AG08396 (cell line): ENCODE data around the gene CD151.

Experiments used
- DNase-seq: peaks from one replicate; pipeline ENCODE4 v3.0.0; 2012; ENCODE audit warnings: low spot score, mixed read lengths

Gene CD151

DNA sequence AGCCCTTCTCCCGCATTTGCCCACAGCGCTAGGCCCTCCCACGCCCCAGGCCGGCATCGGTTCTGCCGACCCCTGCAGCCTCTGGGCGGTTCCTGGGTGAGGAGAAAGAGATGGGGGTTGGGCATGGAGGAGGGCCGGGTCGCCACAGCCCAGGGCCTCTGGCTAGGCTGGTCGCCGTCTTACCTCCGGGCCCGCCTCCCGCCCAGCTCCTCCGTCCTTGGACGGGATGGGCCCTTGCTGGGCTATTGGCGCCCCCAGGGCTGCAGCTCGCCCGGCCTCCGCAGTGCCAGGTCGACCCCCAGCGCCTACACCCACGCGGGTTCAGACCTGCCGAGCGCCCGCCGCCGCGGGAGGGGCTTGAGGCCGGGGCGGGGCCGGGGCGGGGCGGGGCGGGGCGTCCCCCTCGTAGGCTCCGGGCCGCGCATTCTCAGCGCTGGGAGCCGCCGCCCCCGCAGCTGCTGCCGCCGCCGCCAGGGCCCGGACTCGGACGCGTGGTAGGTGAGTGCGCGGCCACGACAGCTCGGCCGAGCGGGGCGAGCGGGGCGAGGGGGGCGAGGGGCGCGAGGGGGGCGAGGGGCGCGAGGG lies at the start of gene CD151:
TSS of gene CD151 (plus strand) at position 424 of the 585 bp plus-strand sequence. CDS start 3,118 bp downstream, outside the sequence.
- DNase-seq = peak; percentile 82

DNA sequence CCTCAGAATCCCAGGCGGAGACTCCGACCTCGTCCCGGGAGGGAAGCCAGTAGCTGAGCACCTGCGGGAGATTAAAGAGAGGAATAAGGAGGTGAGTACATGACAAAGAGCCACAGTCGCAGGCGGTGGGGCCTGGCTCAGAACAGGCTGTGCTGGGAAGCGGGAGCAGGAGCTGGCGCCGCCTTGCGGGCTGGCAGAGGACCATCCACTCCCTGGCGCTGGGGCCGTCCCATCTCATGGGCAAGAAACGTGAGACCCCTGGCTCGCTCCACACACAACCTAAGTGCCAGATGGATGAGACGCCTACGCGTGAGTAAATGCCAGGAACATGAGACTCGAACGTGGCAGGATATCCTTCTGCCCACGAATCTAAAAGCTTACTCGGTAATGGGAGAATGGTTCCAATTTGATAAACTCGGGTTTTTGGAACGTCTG lies 49.2 kb upstream of the CD151 start:
- DNase-seq = peak; percentile 88

DNA sequence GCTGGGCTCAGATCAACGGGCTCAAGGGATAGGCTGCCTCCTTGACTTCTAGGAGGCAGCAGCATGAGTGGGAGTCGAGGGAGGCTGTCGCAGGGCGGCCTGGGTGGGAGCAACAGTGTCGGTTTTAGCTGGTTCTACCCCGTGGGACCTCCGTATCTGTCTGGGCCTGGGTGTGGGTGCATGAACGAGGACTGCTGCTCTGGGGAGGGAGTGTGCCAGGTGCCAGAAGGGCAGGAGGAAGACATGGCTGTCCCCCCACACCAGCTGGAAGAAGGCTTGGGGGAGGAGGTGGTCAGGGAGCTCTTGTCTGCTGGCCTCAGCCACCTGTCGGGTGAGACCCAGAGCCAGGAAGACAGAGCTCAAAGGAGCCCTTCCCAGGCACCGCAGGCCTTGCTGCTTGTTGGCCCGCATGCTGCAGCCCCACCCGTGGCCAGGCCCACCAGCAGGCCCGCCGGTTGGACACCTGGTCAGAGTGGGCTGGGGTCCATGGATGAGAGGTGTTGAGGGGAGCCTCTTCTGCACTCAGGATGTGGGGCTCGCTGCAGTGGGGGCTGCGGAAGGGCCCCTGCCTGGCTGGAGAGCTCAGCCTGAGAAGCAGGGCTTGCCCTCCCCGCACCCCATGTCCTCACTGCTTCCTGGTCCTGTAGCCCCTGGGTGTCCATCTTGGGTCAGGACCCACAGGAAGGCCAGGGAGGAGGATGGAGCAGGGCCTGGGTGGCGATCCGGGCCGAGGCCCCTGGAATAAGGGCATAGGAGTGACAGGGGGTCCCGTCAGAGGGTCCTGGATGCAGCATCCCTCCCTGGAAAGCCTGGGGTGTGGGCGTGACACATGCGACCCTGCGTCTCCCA lies 46.3 kb upstream of the CD151 start:
- no peak for DNase-seq

DNA sequence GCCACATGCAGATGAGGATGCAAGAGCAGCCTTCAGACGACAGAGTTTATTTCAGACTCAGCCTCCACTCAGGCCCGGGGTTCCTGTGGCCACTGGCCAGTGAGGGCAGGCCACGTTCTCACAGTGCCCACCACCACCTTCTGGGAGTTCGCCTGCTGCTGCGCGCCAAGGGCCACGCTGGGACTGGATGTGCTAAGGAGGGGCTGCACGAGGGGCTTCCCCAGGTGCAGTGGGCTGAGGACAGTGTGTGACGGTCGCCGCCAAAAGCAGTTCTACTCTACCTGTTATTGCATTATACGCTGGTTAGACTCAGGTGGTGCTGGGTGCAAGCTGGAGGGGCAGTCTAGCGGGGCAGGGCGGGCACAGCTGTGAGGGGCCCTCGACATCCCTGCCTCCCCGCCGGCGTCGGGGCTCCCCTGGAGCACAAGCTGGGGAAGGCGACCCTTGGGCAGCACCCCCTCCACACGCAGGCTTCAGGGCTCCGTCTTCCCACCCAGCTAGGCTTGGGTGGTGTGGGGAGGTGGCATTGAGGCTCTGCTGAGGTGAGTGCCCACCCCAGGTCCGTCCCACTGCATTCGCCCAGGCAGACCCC lies 45.6 kb upstream of the CD151 start:
- no peak for DNase-seq

DNA sequence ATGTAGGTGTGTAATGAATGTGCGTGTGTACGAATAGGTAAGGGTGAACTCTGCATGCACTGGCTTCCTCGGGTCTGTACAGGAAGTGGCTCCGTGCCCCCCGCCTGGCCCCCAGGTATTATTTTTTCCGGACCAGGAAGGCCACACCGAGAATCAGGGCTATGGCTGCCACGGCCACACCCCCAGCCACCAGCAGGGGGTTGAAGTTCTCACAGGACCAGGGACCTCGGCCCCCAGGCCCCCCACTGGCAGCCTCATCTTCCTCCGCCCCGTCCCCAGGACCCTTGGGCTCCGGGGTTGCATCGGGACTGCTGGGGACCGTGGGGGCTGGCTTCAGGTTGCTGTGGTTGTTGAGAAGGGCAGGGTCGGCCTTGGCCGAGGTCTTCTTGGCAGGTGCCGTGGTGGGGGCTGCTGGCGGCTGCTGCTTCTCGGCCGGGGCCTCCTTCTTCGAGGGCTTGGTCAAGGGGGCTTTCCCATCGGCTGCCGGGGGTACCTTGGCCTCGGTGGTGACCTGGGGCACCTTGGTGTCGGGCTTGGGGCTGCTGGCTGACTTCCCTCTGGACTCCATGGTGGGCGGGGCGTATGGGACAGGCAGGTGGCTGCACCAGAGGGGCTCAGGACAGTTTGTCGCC lies 44.6 kb upstream of the CD151 start:
- DNase-seq = no peak

DNA sequence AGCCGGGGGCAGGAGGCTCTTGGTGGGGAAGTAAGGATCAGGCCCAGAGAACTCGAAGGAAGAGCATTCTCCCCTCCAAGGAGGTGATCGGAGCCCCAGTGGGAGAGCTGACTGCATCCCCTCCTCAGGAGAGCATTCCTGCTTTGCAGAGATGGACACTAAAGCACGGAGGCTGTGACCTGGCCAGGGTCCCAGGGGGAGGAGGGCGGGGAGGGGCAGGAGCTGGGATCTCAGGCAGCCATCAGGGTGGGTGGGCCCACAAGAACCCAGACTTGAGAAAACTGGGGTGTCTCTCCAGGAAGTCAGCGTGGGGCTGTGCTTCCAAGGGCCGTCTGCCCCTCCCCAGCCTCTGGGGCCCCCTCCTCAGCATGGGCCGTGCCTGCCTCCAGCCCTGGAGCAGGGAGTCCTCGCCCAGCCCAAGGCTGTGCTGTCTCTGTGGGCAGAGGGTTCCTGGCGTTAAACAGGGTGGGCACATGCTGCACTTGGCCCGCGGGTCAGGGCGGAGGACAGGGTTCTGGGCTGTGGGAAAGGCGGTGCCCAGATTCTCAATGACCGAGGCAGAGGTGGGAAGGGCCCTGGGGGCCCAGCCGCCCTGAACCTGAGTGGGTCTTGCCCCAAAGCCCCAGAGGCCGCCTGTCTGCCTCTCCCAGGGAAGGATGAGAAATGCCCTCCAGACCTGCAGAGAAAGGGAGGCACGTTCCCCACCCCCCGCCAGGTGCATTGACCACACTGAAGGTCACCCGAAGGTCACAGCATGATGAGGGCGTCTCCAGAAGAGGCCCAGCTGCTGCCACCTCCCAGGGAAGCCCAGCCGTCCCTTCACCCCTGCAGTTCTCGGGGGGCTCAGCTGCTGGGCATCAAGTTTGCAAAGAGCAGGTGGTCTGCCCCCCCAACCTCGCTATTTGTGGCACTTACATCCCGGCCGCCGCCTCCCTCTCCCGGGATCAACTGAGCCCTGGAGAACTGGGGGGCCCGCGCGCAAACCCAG lies 43.5 kb upstream of the CD151 start:
- no peak for DNase-seq

DNA sequence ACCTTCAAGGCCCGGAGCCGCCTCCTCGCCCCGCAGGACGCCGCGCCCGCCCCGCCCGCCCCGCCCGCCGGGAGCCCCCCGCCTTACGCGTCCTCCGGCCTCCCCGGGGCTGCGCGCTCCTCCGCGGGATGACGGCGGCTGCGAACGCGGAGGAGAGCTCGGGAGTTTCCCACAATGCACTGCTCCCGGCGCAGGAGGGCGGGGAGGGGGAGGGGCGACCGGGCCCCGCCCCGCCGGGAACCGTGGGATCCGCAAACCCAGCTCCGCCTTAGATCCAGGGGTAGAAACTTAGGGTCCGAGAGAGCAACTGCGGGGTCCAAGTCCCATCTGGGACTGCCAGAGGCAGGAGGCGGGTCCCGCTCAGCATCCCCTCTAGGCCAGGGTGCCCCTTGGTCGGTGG lies 42.8 kb upstream of the CD151 start, which contains the start of gene CEND1:
TSS of gene CEND1 (minus strand) at position 148 of the 400 bp plus-strand sequence. CDS start 1,514 bp downstream, outside the sequence.
- DNase-seq = peak; percentile 87

DNA sequence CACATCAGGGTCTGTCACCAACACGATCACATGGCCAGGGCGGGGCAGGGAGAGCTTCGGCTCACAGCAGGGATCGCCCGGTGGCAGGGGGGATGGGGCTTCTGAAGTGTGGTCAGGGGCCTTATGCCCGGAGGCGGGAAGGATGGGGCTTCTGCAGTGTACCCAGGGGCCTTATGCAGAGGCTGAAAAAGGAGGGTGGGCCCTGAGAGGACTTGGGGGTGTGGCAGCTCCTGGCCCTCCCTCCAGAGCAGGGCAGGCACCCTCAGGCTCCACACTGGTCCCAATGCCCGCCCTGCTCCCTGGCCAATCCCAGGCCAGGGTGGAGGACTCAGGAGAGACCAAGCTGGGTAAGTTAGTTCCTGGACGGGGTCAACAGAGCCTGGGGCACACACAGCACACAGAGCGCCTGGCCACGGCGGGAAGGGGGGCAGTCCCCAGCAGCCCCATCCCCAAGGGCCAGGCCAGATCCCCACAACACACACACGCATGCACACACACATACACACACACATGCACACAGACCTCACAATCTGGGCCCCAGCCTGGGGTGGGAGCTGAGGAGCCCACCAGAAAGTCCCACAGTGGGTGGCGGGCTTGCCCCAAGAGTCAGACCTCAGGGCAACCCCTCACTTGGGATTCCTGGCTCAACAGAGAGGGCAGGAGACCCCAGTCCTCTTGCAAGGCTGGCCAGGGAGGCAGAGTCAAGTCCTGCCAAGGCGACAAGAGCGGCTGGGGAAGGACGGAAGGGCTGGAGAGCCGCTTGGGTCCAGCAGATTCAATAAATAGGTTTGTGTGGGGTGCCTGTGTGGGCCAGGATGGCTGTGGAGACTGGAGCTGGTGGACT lies 41.8 kb upstream of the CD151 start:
- DNase-seq = no peak

DNA sequence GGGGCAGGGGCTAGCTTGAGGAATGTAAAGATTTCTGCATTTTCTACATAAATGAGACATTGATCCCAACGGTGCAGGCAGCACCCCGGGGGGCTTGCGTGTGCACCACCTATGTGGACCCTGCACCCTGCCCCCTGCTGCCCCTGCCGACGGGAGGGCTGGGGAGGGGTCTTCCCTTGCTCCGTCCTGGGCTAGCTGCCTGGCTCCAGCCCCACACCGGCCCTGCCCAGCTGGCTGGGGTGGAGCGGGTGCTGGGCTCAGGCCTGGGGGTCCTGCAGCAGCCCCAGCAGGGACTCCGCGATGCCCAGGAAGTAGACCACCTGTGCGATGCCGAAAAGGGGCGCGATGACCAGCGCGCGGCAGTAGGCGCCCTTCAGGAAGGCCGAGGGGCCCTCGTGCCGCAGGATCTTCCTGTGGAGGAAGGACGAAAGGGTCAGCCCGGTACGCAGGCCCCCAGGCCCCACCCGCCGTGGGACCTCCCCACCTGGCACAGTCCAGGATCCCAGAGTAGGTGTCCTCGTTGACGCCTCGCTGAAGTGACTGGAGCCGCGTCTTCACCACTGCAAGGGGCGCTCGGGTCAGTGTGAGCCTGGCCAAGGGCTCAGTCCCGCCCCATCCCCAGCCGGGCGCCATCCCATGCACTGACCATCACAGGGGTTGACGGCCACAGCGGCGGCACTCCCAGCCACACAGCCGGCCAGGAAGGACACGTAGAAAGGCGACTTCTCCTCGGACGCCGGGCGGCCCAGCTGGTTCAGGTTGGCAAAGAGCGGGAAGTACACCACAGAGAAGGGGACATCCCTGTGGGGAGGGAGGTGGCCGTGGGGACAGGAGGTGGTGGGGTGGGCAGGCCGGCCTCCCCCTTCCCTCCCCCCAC lies 40.9 kb upstream of the CD151 start:
- DNase-seq = no peak

DNA sequence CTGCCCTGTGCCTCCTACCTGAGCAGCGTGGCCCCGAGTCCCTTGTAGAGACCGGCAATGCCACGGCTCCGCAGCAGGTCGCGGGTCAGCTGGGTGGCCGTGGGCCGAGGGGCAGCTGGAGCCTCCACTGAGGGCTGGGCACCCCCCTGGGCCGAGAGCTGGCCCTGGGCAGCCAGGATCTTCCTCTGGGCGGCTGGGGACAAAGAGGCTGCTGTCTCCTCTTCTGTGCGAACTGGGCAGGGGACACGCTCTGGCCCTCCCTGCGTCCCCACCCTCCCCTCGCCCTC lies 40.3 kb upstream of the CD151 start:
- DNase-seq = no peak

DNA sequence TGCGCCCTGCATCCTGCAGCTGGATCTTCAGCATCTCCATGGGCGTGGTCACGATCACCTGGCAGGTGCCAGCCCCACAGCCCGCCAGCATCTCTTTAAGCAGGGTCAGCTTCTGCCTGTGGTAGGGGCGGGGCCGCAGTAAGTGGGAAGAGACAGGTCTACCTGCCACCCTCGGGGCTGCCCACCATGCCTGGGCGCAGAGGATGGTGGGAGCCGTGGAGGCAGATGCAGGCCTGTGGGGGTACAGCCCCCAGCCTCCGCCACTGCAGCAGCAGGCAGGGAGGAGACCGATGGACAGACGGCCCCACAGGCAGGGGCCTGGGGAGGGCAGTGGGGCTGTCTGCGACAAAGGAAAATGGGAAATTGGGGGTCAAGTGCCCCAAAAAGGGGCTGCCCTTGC lies 39.9 kb upstream of the CD151 start:
- DNase-seq = no peak

DNA sequence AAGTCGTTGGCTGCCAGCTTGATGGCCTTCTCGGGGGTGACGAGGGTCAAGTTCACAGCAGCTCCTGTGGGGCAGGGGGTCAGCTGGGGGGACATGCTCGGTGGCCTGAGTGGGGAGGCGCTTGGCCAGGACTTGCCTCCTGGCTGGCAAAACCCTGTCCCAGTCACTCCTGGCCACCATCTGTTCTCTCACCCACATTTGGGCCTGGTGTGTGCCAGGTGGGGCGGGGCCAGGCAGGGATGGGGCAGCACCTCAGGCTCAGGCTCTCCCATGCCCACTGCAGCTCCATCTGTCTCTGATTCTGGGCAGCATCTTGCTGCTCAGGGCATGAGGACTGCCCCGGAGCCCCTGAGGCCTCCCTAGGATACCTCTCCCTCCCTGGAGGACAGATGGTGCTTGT lies 39.2 kb upstream of the CD151 start:
- no peak for DNase-seq

DNA sequence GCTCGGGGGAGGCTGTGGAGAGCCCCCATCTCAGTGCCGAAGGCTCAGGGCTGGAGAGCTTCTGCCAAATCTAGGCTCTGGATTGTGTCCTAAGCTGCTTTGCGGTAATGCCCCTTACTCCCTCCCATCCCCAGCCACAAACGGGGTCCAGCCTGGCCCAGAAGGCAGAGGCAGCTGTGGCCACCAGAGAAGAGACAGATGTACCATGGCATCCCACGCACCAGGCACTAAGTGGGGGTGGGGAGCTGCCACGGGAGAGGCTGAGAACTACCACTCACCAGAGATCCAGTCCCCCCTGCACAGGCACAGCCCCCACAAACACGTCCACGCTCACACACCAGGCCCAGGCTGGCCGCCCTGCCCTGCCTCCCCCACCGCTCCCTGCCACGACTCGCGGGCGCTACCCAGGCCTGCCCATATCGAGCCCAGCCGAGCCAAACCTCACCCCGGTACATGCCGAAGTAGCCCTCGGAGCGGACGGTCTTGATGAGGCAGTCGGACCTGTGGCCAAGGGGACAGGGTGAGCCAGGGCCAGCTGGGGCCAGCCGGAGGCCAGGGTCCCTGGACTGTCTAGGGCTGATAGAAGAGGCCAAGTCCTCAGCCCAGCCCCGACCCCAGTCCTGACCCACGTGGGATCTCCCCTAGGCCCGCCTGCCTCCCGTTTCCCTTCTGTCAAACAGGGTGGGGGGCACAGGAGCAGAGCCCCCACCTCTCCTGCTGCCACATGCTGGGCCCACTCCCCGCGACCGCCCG lies 38.6 kb upstream of the CD151 start:
- no peak for DNase-seq

DNA sequence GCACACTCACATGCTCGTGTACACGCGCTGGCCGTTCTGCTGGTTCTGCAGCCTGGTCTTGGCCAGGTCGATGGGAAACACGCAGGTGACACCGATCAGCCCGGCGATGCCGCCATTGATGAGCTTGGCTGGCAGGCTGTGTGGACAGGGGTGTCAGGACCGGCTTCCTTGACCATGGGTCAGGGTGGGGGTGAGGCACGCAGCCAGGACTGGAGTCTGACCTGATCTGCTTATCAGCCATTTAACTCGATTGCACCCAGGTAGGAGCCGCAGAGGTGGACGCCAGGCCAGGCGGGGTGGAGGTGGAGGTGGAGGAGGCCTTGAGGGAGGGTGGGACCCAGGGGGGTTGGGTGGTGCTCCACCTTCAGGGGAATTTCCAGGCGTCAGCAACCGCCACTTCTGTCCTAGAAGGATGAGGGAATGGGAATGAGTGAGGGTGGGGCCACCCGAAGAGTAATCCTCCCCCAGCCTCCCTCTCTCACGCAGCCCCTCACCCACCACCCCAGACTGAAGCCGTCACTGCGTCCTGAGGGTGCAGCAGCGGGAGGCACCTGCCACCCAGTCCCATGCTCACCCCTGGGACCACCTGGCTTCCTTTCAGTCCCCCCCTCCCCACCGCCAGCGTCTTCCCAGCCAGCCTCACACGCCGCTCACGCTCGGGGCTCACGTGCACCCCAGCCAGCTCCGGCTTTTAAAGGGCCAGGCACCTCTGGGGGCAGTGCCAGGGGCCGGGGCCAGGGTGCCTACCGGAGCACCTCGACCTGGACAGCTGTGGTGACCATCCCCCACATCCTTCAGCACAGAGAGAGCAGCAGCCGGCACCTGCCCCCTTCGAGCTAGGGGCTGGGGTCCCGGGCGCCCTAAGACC lies 37.8 kb upstream of the CD151 start:
- no peak for DNase-seq

DNA sequence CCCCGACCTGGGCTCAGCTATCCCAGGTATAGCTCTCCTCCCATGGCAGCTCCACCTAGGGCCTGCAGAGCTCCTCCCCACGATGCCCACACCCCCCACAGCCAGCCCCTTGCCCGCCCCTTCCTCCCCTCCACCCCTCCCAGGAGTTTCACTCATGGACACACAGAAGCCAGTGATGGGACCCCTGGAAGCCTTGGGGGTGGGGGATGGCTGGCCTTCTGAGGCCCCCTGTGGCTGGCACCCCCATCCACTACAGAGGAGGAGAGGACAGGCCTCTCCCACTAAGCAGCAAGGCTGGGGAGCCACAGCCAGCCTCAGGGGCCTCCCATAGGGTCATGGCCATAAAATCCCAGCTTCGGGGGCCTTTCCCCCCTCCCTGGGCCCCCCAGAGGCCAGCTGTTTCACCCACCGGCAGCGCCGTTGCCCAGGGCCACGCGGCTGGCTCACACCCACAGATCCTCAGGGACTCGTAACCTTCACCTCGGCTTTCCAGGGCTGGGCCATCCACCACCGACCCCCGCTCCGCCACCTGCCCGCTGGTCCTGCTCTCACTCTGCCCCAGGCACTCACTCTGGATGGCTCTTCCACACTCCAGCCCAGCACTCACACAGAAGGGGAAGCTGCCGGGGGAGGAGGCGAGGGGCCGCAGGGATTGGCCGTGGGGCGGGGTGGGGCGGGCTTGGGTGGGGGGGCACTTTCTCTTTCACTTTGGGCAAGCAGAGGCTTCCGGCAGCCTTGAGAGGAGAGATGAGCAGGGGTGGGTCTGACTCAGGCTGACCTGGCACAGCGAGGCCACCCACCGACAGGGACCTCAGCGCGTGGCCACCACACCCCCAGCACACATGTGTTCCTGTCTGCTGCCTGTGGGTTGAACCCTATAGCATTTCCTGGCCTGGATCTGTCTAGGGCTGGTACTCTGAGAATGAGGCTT lies 36.9 kb upstream of the CD151 start:
- peak; percentile 94 for DNase-seq

DNA sequence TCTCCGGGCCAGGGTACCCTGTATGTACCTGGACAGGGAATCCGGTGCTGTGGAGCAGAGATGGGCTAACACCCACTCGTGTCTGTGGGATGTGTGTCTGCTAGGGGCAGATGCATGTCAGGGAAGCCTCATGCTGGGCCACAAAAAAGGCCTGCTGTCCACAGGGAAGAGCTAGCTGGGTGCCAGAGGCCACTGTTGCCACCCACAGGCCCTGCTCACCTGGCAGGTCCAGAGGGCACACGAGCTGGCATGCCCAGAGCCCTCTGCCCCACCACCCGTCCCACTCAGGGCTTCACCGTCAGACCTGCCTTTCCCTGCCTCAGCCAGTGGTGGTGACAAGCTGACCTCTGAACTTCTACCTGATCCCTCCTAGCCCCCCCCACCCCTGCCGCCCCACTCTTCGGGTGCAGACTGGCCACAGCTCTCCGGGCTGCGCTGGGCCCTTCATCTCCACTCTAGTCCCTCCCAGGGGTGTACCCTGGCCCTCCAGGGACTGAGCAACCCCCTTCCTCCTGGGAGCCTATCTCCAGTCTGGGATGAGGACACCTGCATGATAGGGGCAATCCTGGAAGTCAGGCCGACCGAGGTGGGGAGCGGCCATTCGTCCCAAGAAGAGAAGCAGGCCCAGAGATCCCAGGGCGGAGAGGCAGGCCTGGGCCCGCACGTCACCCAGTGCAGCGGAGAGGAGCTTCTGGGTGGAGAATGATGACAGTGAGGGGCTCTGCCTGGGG lies 36.0 kb upstream of the CD151 start:
- DNase-seq = peak; percentile 68
